Activated CD4-positive, alpha-beta T cell treated with anti-CD3 and anti-CD28 coated beads, Interleukin-2, amount 10 ng/mL, durations not matched to agents 24 days and 14 days (primary cell): ENCODE measurements around the gene TAS2R8. TPM values are rescaled to one million over a fixed set of nuclear protein-coding genes. Genes with fewer than 3 reads are reported as not detected.

ENCODE experiments used
- DNase-seq: peaks from one replicate; pipeline ENCODE4 v3.0.0; 2022
- H3K27ac Mint-ChIP-seq: one replicate; pipeline ENCODE4 v1.8.0; 2022; ENCODE audit warnings: mild to moderate bottlenecking, mixed read lengths
- H3K27me3 Mint-ChIP-seq: one replicate; pipeline ENCODE4 v1.8.0; 2022; ENCODE audit warnings: mixed read lengths
- H3K36me3 Mint-ChIP-seq: one replicate; pipeline ENCODE4 v1.8.0; 2022; ENCODE audit warnings: low read depth, mild to moderate bottlenecking, mixed read lengths
- H3K4me1 Mint-ChIP-seq: one replicate; pipeline ENCODE4 v1.8.0; 2021; ENCODE audit warnings: mixed read lengths
- H3K4me3 Mint-ChIP-seq: one replicate; pipeline ENCODE4 v1.8.0; 2022; ENCODE audit warnings: mild to moderate bottlenecking, moderate library complexity, mixed read lengths
- H3K9me3 Mint-ChIP-seq: one replicate; pipeline ENCODE4 v1.8.0; 2021; ENCODE audit warnings: mixed read lengths
- intact Hi-C: fragments of 100-400 bp; cut with micrococcal nuclease; formaldehyde crosslinking; loops from one replicate; pipeline ENCODE4 v1.15.1; 2023
- total RNA-seq: library from RNA; stranded (reverse); gene quantifications from 2 replicates; pipeline ENCODE4 v1.2.3, GENCODE V29; 2022

Gene TAS2R8, protein sequence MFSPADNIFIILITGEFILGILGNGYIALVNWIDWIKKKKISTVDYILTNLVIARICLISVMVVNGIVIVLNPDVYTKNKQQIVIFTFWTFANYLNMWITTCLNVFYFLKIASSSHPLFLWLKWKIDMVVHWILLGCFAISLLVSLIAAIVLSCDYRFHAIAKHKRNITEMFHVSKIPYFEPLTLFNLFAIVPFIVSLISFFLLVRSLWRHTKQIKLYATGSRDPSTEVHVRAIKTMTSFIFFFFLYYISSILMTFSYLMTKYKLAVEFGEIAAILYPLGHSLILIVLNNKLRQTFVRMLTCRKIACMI
- total RNA-seq, result not detected in 2 replicates

GRCh38 chr12:10807186-10807585 lies at the start of gene TAS2R8:
TAS2R8 (minus strand) TSS chr12:10807286; CDS start chr12:10806980, 306 bp downstream.
- Mint-ChIP-seq H3K4me1 (no peaks in the 10 kb centered on the region), H3K36me3 (no peaks in the 10 kb centered on the region), H3K9me3 (no peaks in the 10 kb centered on the region), H3K27ac (no peak within 1 kb of the TSS), H3K27me3 (peaks cover 25% of the 10 kb centered on the region), H3K4me3 (no peak within 1 kb of the TSS)
- no peak for DNase-seq
- intact Hi-C loops, result no loop called here

DNA sequence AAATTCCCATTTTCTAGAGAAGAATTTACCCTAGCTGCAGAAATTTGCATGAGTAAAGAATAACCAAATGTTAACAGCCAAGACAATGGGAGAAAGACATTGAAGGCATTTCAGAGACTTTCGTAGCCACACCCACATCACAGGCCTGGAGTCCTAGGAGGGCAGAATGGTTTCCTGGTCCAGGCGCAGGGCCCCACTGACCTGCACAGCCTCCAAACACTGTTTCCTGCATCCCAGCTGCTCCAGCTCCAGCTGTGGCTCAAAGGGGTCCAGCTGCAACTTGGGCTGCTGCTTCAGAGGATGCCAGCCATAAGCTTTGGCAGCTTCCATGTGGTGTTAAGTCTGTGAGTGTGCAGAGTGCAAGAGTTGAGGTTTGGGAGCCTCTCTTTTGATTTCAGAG lies 48.7 kb upstream of the TAS2R8 start:
- H3K27me3 Mint-ChIP-seq, result no peaks in the 10 kb centered on the region
- peaks cover 38% of the 10 kb centered on the region for H3K9me3 Mint-ChIP-seq
- peaks cover 39% of the 10 kb centered on the region for H3K36me3 Mint-ChIP-seq

GRCh38 chr12:10853776-10854175 lies 46.7 kb upstream of the TAS2R8 start:
- H3K4me1 Mint-ChIP-seq, result peaks cover 35% of the 10 kb centered on the region
- H3K27ac Mint-ChIP-seq, result no peak overlapping the region
- H3K4me3 Mint-ChIP-seq, result no peak overlapping the region
- peaks cover 24% of the 10 kb centered on the region for H3K9me3 Mint-ChIP-seq
- peaks cover 37% of the 10 kb centered on the region for H3K36me3 Mint-ChIP-seq
- intact Hi-C loops, result no loop called here
- no peaks in the 10 kb centered on the region for H3K27me3 Mint-ChIP-seq
- peak; percentile 40 for DNase-seq

More for the DNA sequence above, 48.7 kb upstream of the TAS2R8 start:
- intact Hi-C loops, result no loop called here
- H3K4me1 Mint-ChIP-seq, result peaks cover 15% of the 10 kb centered on the region
- no peak overlapping the region for H3K4me3 Mint-ChIP-seq
- H3K27ac Mint-ChIP-seq, result no peak overlapping the region
- no peak for DNase-seq

DNA sequence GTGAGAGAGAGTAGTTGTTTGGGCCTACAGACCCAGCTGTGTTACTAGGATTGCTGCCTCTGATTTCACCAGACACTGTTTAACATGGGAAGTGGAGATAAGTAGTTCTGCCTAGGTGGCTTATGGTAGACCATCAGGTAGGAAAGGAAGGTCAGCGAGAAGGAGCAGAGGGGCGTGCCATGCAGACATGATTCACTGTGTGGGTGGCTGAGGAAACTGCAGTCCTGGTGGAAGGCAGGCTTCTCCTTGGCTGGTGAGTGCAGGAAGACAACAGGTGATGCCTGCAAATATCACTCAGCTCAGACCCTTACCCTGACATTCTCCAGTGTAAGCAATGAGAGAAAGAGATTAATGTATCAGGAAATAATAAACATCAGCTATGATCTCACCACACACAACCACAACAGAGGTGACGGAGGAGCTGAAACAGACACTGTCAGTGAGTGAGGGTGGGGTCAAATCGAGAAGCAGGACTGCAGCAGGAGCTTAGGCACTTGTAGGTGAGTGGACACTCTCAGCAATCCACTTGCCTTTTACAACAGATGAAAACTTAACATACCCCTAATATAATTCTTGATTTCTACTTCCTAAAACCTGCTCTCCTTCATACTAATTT lies 44.3 kb upstream of the TAS2R8 start:
- Mint-ChIP-seq H3K9me3 (peaks cover 10% of the 10 kb centered on the region), H3K36me3 (peaks cover 28% of the 10 kb centered on the region), H3K4me3 (no peak overlapping the region), H3K27ac (no peak overlapping the region), H3K27me3 (no peaks in the 10 kb centered on the region), H3K4me1 (peaks cover 35% of the 10 kb centered on the region)
- intact Hi-C loops, result no loop called here
- DNase-seq, result peak; percentile 54

- Mint-ChIP-seq H3K27ac (no peak within 1 kb of the TSS), H3K4me1 (peaks cover 35% of the 10 kb centered on the region), H3K9me3 (peaks cover 3% of the 10 kb centered on the region), H3K4me3 (no peak within 1 kb of the TSS), H3K36me3 (peaks cover 22% of the 10 kb centered on the region), H3K27me3 (no peaks in the 10 kb centered on the region)
- intact Hi-C loops, result no loop called here
- peak; percentile 84 for DNase-seq
Observed at GRCh38 chr12:10849425-10849878, 42.4 kb upstream of the TAS2R8 start, which contains the start of gene PRR4. PRR4 (minus strand) TSS chr12:10849475; CDS start chr12:10849437, 38 bp downstream.

GRCh38 chr12:10847744-10848143 lies 40.7 kb upstream of the TAS2R8 start:
- intact Hi-C loops, result no loop called here
- H3K27ac Mint-ChIP-seq, result no peak overlapping the region

DNA sequence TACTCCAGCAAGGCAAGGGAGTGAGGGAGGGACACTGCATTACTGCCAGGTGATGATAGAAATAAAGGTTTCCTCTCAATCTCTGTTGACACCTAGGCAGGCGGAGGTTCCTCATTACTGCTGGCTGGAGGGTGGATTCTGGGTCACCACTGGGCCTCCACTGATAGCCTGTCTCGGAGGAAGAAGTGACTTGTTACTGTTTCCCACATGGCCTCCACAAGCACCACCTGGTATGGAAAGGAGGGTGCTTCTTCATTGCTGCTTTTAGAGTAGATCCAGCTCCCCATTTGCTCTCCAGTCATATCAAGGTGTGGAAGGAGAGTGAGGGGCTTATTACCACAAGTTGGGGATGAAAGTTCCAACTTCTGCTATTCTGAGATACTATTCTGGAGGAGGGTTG lies 35.8 kb upstream of the TAS2R8 start:
- peak; percentile 51 for DNase-seq
- Mint-ChIP-seq H3K27me3 (no peaks in the 10 kb centered on the region), H3K9me3 (no peaks in the 10 kb centered on the region), H3K36me3 (peaks cover 13% of the 10 kb centered on the region), H3K27ac (no peak overlapping the region), H3K4me3 (no peak overlapping the region), H3K4me1 (no peaks in the 10 kb centered on the region)
- intact Hi-C loops, result no loop called here

More at GRCh38 chr12:10847744-10848143, 40.7 kb upstream of the TAS2R8 start:
- H3K36me3 Mint-ChIP-seq, result peaks cover 20% of the 10 kb centered on the region
- DNase-seq, result no peak
- peaks cover 35% of the 10 kb centered on the region for H3K4me1 Mint-ChIP-seq
- H3K9me3 Mint-ChIP-seq, result peaks cover 3% of the 10 kb centered on the region
- H3K27me3 Mint-ChIP-seq, result no peaks in the 10 kb centered on the region
- H3K4me3 Mint-ChIP-seq, result no peak overlapping the region

DNA sequence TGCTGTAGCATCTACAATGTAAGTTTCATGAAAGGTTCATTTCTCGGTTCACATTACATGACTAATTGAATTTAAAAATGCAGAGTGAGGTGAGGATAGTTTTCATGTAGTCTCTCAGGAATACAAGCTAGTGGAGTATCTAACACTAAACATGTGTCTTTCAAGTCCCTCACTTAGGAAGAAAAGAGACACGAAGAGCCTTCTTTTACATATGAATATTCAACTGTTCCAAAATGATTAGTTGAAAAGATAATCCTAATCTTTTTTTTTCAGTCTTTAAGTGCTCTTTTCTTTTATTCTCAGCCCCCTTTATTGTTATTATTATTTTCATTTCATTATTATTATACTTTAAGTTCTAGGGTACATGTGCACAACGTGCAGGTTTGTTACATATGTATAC lies 31.4 kb upstream of the TAS2R8 start:
- no peak for DNase-seq
- Mint-ChIP-seq H3K27me3 (no peaks in the 10 kb centered on the region), H3K4me3 (no peak overlapping the region), H3K27ac (no peak overlapping the region), H3K9me3 (no peaks in the 10 kb centered on the region), H3K36me3 (peaks cover 2% of the 10 kb centered on the region), H3K4me1 (no peaks in the 10 kb centered on the region)
- intact Hi-C loops, result no loop called here

DNA sequence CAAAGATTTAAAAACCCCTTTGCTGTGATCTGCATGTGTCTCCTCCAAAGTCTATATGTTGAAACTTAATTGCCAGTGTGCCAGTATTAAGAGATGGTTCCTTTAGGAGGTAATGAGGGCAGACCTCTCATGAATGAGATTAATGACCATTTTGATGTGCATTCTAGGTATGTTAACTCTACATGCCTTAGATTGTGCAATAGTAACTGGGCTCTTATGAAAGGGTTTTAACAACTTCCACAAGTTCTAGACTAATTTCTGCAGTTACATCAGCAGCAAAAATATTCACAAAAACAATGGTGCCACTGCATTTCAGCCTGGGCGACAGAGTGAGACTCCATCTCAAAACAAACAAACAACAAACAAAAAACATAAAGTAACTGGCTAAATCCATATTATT lies 22.9 kb upstream of the TAS2R8 start:
- Mint-ChIP-seq H3K9me3 (no peaks in the 10 kb centered on the region), H3K27me3 (peaks cover 4% of the 10 kb centered on the region), H3K27ac (no peak overlapping the region), H3K36me3 (no peaks in the 10 kb centered on the region), H3K4me1 (no peaks in the 10 kb centered on the region), H3K4me3 (no peak overlapping the region)
- intact Hi-C loops, result no loop called here
- no peak for DNase-seq

GRCh38 chr12:10826258-10826657 lies 19.2 kb upstream of the TAS2R8 start, which contains the start of gene TAS2R10:
TAS2R10 (minus strand) TSS chr12:10826358; CDS start chr12:10826269, 89 bp downstream.
- DNase-seq, result no peak
- H3K9me3 Mint-ChIP-seq, result no peaks in the 10 kb centered on the region
- no peaks in the 10 kb centered on the region for H3K36me3 Mint-ChIP-seq
- intact Hi-C loops, result no loop called here
- no peak within 1 kb of the TSS for H3K27ac Mint-ChIP-seq
- H3K4me3 Mint-ChIP-seq, result no peak within 1 kb of the TSS
- H3K27me3 Mint-ChIP-seq, result peaks cover 4% of the 10 kb centered on the region
- H3K4me1 Mint-ChIP-seq, result no peaks in the 10 kb centered on the region

- Mint-ChIP-seq H3K27ac (no peak overlapping the region), H3K36me3 (no peaks in the 10 kb centered on the region), H3K27me3 (peaks cover 2% of the 10 kb centered on the region), H3K4me3 (no peak overlapping the region), H3K9me3 (no peaks in the 10 kb centered on the region), H3K4me1 (no peaks in the 10 kb centered on the region)
- intact Hi-C loops, result no loop called here
- DNase-seq, result no peak
Observed at GRCh38 chr12:10824957-10825356, 17.9 kb upstream of the TAS2R8 start.

DNA sequence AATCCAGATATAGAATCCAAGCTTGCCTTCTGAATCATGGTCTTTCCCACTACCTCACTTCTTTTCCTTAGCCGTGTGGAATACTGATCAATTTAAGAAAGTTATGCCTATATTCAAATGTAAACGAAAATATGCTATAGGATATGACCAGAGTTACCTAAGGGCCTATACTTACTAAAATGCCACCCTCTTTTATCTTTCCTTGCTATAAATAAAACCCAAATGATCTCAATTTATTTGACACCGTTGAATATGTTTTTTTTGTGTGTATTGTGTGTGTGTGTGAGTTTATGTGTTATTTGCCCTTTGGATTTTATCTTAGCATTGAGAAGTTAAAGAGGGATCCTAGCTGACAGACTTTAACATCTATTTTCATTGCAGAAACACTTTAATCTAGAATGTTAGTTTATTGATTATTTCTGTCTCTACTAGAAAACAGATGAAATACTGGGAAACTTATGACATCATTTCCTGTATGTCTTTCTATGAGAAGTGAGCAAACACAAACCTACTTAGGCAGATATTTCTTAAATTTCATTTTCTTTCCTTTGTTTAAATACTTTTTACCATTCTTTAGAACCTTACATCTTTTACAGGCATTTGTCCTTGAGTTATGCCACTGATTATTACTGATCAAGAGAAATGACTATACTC lies 4.9 kb upstream of the TAS2R8 start:
- no peak overlapping the region for H3K4me3 Mint-ChIP-seq
- H3K36me3 Mint-ChIP-seq, result no peaks in the 10 kb centered on the region
- H3K9me3 Mint-ChIP-seq, result peaks cover 3% of the 10 kb centered on the region
- no peak overlapping the region for H3K27ac Mint-ChIP-seq
- no peak for DNase-seq
- intact Hi-C loops, result no loop called here
- no peaks in the 10 kb centered on the region for H3K4me1 Mint-ChIP-seq
- H3K27me3 Mint-ChIP-seq, result peaks cover 22% of the 10 kb centered on the region

DNA sequence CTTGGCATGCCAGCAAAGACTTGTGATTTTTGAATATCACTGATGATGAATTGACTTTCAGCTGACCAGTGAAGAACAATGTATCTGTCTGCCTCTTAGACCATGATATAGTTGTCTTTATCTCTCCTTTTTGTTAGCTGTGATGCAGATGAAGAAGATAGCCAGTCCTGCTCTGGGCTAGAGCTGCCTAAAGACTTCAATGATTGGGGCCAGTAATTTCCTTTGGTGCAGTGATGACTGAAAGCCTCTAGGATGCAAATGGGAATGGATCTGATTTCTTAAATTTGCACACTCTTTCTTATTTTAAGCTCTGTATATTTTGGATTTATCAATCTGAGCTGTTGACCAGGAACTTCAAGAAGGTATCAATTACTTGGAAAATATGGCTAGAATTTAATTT lies 3.0 kb upstream of the TAS2R8 start, which contains the start of gene TAS2R9:
Gene TAS2R9, minus strand, starts transcription at position 101 of the 400 bp plus-strand sequence. Its CDS starts 93 bp downstream, at position 8.
- H3K36me3 Mint-ChIP-seq, result no peaks in the 10 kb centered on the region
- peaks cover 3% of the 10 kb centered on the region for H3K9me3 Mint-ChIP-seq
- DNase-seq, result no peak
- intact Hi-C loops, result no loop called here
- H3K27me3 Mint-ChIP-seq, result peaks cover 26% of the 10 kb centered on the region
- H3K4me3 Mint-ChIP-seq, result no peak within 1 kb of the TSS
- no peak within 1 kb of the TSS for H3K27ac Mint-ChIP-seq
- H3K4me1 Mint-ChIP-seq, result no peaks in the 10 kb centered on the region

GRCh38 chr12:10802587-10802986 lies 4.5 kb downstream of the TAS2R8 start, which contains the start of gene TAS2R7:
TAS2R7 (minus strand) TSS chr12:10802627; CDS start chr12:10802570, 57 bp downstream.
- intact Hi-C loops, result no loop called here
- Mint-ChIP-seq H3K27me3 (peaks cover 26% of the 10 kb centered on the region), H3K36me3 (no peaks in the 10 kb centered on the region), H3K4me1 (no peaks in the 10 kb centered on the region), H3K4me3 (no peak within 1 kb of the TSS), H3K27ac (no peak within 1 kb of the TSS), H3K9me3 (peaks cover 3% of the 10 kb centered on the region)
- DNase-seq, result no peak
